Spleen (tissue), 7 donors: Measurements from ENCODE around the gene GRHPR.

Experiments used
- POLR2A ChIP-seq, 3 donors: fragments of 450-650 bp; IDR thresholded peaks; one replicate each; pipeline ENCODE4 v1.5.1; 2017; ENCODE audit warnings: antibody characterized with exemption in 3 of 3, mild to moderate bottlenecking in 1 of 3
- POLR2AphosphoS5 ChIP-seq, 3 donors: sonication (generic); formaldehyde crosslinking; IDR thresholded peaks; one replicate each; pipeline ENCODE4 v1.5.1; 2017; ENCODE audit warnings: antibody characterized with exemption in 3 of 3
- TF ChIP-seq, protein P1 (sequence below), 11 experiments: fragments of 200-600 bp in 7 of 11; fragments of 450-650 bp in 4 of 11; sonication (generic) in 4 of 11; IDR thresholded peaks in 8 of 11; conservative IDR thresholded peaks in 3 of 11; 1 replicate in 7 of 11; 2 replicates in 4 of 11; pipeline versions ENCODE4 v1.4.0 to v1.8.0; 2016 to 2021; ENCODE audit warnings: antibody characterized with exemption in 11 of 11, inconsistent platforms in 4 of 11, mild to moderate bottlenecking in 1 of 11
- donor health status: DM: no; HTN: no; CAD: no; lungs with moderate emphysema.
- donor health status: DM: no; HTN: no; CAD: no.
- donor health status: DM: no; HTN: no; CAD: no.

DNA sequence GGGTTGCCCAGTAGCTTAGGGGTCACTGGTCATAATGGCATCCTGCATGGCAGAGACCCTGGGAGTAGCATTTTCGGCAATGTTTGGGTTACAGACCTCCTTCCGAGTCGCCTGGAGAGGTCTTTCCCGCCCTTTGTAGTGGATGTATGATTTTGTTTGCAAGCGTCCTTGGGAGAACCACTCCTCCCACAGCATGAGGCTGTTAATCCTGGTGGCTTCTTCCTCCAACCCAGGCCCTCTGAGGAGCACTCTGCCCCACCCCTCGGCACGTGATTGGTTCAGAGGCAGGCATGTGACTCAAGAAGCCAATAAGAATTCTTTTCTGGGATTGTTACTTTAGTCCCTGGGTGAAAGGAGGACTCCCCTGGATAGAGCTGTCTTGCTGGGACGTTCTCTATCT is 30.2 kb upstream of the GRHPR start:
- TF ChIP-seq, protein P1, sequence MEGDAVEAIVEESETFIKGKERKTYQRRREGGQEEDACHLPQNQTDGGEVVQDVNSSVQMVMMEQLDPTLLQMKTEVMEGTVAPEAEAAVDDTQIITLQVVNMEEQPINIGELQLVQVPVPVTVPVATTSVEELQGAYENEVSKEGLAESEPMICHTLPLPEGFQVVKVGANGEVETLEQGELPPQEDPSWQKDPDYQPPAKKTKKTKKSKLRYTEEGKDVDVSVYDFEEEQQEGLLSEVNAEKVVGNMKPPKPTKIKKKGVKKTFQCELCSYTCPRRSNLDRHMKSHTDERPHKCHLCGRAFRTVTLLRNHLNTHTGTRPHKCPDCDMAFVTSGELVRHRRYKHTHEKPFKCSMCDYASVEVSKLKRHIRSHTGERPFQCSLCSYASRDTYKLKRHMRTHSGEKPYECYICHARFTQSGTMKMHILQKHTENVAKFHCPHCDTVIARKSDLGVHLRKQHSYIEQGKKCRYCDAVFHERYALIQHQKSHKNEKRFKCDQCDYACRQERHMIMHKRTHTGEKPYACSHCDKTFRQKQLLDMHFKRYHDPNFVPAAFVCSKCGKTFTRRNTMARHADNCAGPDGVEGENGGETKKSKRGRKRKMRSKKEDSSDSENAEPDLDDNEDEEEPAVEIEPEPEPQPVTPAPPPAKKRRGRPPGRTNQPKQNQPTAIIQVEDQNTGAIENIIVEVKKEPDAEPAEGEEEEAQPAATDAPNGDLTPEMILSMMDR (IDR thresholded peaks at IDR 0.05 in 8 of 11, conservative IDR thresholded peaks at IDR 0.05 in 3 of 11), result no peak
- no peak for TF ChIP-seq POLR2A (IDR thresholded peaks at IDR 0.05)
- TF ChIP-seq POLR2AphosphoS5 (IDR thresholded peaks at IDR 0.05), result no peak
